ENCODE measurements around the gene SCNN1A.

SCNN1A gene

GRCh38 chr12:6368906-6369525, 6.3 kb downstream of the SCNN1A start:
- peak; percentile 35 for DNase-seq (ENCODE audit: low read depth)

- DNase-seq (ENCODE audit: low read depth) = no peak
Measured at GRCh38 chr12:6367969-6368892, 7.1 kb downstream of the SCNN1A start.

GRCh38 chr12:6367065-6367968, 8.0 kb downstream of the SCNN1A start:
- DNase-seq (ENCODE audit: low read depth) = peak; percentile 50

- DNase-seq (ENCODE audit: low read depth) = no peak
Measured at GRCh38 chr12:6364044-6364374, 11.4 kb downstream of the SCNN1A start.

GRCh38 chr12:6363330-6364043, 11.9 kb downstream of the SCNN1A start:
- DNase-seq (ENCODE audit: low read depth) = peak; percentile 50

GRCh38 chr12:6363010-6363329, 12.4 kb downstream of the SCNN1A start:
- DNase-seq (ENCODE audit: low read depth) = no peak

- no peak for DNase-seq (ENCODE audit: low read depth)
Measured at GRCh38 chr12:6362403-6362802, 13.0 kb downstream of the SCNN1A start.

- peak; percentile 46 for DNase-seq (ENCODE audit: low read depth)
Measured at GRCh38 chr12:6361834-6362233, 13.5 kb downstream of the SCNN1A start.

- DNase-seq (ENCODE audit: low read depth) = no peak
Measured at GRCh38 chr12:6360578-6361490, 14.5 kb downstream of the SCNN1A start.

- no peak for DNase-seq (ENCODE audit: low read depth)
Measured at GRCh38 chr12:6360080-6360571, 15.2 kb downstream of the SCNN1A start.

GRCh38 chr12:6358881-6359280, 16.5 kb downstream of the SCNN1A start:
- DNase-seq (ENCODE audit: low read depth) = no peak

- DNase-seq (ENCODE audit: low read depth) = no peak
Measured at GRCh38 chr12:6356374-6356820, 19.0 kb downstream of the SCNN1A start.

GRCh38 chr12:6355491-6356373, 19.6 kb downstream of the SCNN1A start:
- no peak for DNase-seq (ENCODE audit: low read depth)

GRCh38 chr12:6354495-6355393, 20.6 kb downstream of the SCNN1A start:
- DNase-seq (ENCODE audit: low read depth) = no peak

GRCh38 chr12:6352193-6353173, 22.9 kb downstream of the SCNN1A start:
- DNase-seq (ENCODE audit: low read depth) = no peak

- DNase-seq (ENCODE audit: low read depth) = no peak
Measured at GRCh38 chr12:6351622-6352021, 23.7 kb downstream of the SCNN1A start.

All from amniotic epithelial cell (primary cell).